Activated CD8-positive, alpha-beta T cell treated with anti-CD3 and anti-CD28 coated beads for 36 hours (primary cell): ENCODE results near the gene DCXR. TPM values are rescaled to one million over a fixed set of nuclear protein-coding genes. Genes with fewer than 3 reads are reported as not detected.
A peak's percentile ranks its signal among the peaks of the same experiment; 100 is the strongest.

Experiments used
- ATAC-seq: fragments of 200-7000 bp; cut with Tn5 transposase; one replicate; pipeline ENCODE4 v1.10.0; 2021; ENCODE audit warnings: mild to moderate bottlenecking, moderate library complexity
- CTCF ChIA-PET: fragments of 350-600 bp; sonication (Branson Sonifier 250); formaldehyde crosslinking; loops from one replicate; lab custom pipeline; 2021; ENCODE audit warnings: antibody characterized with exemption; lab: Charles Lee
- POLR2A ChIA-PET: fragments of 350-600 bp; sonication (Branson Sonifier 250); formaldehyde crosslinking; loops from one replicate; lab custom pipeline; 2021; ENCODE audit warnings: antibody characterized with exemption; lab: Charles Lee
- DNase-seq: peaks from one replicate; pipeline ENCODE4 v3.0.0-alpha.2; 2020
- H3K27ac Mint-ChIP-seq: one replicate; pipeline ENCODE4 v1.8.0; 2021; ENCODE audit warnings: mild to moderate bottlenecking, mixed read lengths
- H3K27me3 Mint-ChIP-seq: one replicate; pipeline ENCODE4 v1.8.0; 2021; ENCODE audit warnings: mixed read lengths
- H3K36me3 Mint-ChIP-seq: one replicate; pipeline ENCODE4 v1.8.0; 2021; ENCODE audit warnings: low read depth, mixed read lengths
- H3K4me1 Mint-ChIP-seq: one replicate; pipeline ENCODE4 v1.8.0; 2021; ENCODE audit warnings: low read depth, mixed read lengths
- H3K4me3 Mint-ChIP-seq: one replicate; pipeline ENCODE4 v1.8.0; 2021; ENCODE audit warnings: mild to moderate bottlenecking, moderate library complexity, mixed read lengths
- H3K9me3 Mint-ChIP-seq: one replicate; pipeline ENCODE4 v1.8.0; 2021; ENCODE audit warnings: mixed read lengths
- intact Hi-C: fragments of 100-400 bp; cut with micrococcal nuclease; formaldehyde crosslinking; loops from one replicate; pipeline ENCODE4 v1.10.0; 2022
- total RNA-seq, 2 experiments: library from RNA; stranded (reverse); gene quantifications; one replicate each; pipeline ENCODE4 v1.2.3, GENCODE V29; 2021
- TF ChIP-seq, protein P1 (sequence below): fragments of 200-600 bp; IDR thresholded peaks from one replicate; pipeline ENCODE4 v1.8.0; 2022; ENCODE audit warnings: antibody characterized with exemption, mild to moderate bottlenecking

DCXR gene
- total RNA-seq, 2 experiments from 2014 or later: 99.2 to 101 TPM

DNA sequence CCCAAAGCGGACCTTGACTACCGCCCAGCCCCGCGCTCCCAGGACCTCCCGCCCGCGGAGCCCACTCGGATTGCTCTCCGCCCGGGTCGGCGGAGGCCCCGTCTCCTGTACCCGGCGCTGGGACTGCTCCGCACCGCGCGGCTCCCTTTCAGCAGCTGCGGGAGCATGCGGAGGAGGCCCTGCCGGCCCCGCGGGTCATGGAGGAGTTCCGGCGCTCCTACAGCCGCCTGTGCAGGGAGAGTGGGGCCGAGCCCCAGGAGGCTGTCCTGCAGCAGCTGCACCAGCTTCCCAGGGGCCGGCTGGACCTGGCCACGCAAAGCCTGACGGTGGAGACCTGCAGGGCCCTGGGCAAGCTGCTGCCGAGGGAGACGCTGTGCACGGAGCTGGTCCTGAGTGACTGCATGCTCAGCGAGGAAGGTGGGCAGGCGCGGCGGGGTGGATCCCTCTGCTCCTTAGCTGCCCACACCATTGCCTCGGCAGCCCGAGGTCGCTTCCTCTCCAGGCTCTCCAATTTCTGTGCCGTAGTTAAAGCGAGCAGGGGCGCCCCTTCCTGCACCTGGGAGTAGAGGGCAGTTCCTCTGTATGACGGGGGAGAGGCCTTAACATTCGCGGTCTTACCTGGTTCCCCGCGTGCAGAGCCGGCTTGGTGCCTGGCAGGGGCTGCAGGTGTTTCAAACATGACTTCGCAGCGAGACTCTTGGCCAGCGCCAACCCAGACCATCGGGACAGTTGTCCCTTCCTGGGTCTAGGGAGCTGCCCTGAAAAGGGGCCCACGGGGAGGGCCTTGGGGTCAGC is 13.9 kb downstream of the DCXR start:
- Mint-ChIP-seq H3K27ac (no peak overlapping the region), H3K27me3 (no peaks in the 10 kb centered on the region), H3K4me3 (peak overlapping the region; percentile 89), H3K4me1 (peaks cover 12% of the 10 kb centered on the region), H3K36me3 (peaks cover 3% of the 10 kb centered on the region), H3K9me3 (no peaks in the 10 kb centered on the region)
- ATAC-seq (peak; percentile 0), DNase-seq (peak; percentile 48)
- intact Hi-C loops: loop anchor here (5.0 to 10.0 kb wide), 2 partner anchors 66 to 131 kb away; no protein-coding TSS in a partner anchor
- ChIA-PET CTCF (interaction anchor here (1.0 to 6.5 kb wide), 6 partner anchors 9 to 215 kb away, joined by 3 to 121 read pairs (median 4); partner anchors contain the start of genes DCXR, MAFG and NOTUM), POLR2A (interaction anchor here (0.6 to 1.2 kb wide), 3 partner anchors 12 to 388 kb away, joined by 4 read pairs; no protein-coding TSS in a partner anchor)
- TF ChIP-seq, protein P1, sequence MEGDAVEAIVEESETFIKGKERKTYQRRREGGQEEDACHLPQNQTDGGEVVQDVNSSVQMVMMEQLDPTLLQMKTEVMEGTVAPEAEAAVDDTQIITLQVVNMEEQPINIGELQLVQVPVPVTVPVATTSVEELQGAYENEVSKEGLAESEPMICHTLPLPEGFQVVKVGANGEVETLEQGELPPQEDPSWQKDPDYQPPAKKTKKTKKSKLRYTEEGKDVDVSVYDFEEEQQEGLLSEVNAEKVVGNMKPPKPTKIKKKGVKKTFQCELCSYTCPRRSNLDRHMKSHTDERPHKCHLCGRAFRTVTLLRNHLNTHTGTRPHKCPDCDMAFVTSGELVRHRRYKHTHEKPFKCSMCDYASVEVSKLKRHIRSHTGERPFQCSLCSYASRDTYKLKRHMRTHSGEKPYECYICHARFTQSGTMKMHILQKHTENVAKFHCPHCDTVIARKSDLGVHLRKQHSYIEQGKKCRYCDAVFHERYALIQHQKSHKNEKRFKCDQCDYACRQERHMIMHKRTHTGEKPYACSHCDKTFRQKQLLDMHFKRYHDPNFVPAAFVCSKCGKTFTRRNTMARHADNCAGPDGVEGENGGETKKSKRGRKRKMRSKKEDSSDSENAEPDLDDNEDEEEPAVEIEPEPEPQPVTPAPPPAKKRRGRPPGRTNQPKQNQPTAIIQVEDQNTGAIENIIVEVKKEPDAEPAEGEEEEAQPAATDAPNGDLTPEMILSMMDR: no peak

DNA sequence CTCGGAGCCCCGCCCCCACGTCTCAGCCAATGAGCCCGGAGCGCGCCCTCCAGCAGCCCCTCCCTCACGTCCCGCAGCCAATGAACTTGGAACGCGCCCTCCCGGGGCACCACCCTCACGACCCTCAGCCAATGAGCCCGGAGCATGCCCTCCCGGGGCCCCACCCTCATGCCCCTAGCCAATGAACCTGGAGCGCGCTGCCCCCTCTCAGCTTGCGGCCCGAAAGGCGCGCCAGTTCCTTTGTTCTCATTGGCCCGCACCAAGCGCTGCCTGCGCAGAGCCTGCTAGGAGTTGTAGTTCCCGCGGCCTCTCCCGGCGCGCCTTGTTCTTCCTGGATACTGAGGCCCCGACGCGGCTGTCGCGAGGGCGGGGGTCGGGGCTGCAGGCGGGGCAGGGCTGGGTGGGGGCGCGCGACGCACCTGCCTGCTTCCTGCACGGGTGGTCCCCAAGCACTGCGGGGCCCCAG is 14.5 kb downstream of the DCXR start, which contains the start of gene LRRC45:
Gene LRRC45 (plus strand): TSS at position 325 of the 466 bp plus-strand sequence. CDS start 339 bp downstream, outside the sequence.
- TF ChIP-seq, protein P1: no peak
- Mint-ChIP-seq H3K4me1 (peaks cover 12% of the 10 kb centered on the region), H3K4me3 (peak within 1 kb of the TSS; percentile 89), H3K27ac (peak within 1 kb of the TSS; percentile 34), H3K9me3 (no peaks in the 10 kb centered on the region), H3K36me3 (peaks cover 5% of the 10 kb centered on the region), H3K27me3 (no peaks in the 10 kb centered on the region)
- ChIA-PET POLR2A (interaction anchor here (0.6 to 1.3 kb wide), 6 partner anchors 7 to 427 kb away, joined by 3 to 4 read pairs (median 4); no protein-coding TSS in a partner anchor), CTCF (interaction anchor here (1.0 to 6.5 kb wide), 9 partner anchors 10 to 339 kb away, joined by 3 to 121 read pairs (median 3); partner anchors contain the start of genes ARL16, DCXR, HGS and MAFG)
- ATAC-seq: peak; percentile 96
- peak; percentile 100 for DNase-seq
- intact Hi-C loops: loop anchor here (5.0 to 10.0 kb wide), 2 partner anchors 66 to 132 kb away; no protein-coding TSS in a partner anchor

DNA sequence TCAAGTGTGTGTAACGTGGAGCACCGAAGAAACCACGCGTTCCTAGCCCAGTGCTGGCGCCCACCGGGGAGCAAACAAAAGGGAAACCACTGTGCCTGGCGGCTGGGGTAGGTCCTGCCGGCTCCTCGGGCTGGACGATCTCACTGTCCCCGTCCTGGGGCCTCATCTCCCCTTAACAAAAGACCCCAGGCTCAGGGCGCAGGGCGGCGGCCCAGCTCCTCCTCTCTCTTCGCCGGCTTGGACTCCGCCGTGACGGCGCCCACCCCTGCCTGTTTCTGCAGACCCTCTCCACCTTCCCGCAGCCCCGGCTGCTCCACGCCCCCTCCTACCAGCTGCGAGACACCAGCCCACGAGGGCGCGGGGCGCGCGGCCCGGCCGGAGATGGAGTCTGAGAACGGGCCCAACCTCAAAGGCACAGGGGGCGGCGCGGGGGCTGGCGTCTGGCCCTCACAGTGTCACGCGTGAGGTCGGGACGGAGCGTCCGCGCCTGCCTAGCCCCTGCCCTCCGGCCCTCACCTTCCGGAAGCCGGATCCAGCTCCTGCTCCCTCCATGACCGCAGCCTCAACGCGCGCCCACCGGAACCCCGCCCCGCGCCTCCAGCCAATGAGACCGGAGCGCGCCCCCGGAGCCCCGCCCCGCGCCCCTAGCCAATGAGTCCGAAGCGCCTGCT is 15.1 kb downstream of the DCXR start, which contains the start of gene CENPX:
Gene CENPX (minus strand): TSS at position 569 of the 671 bp plus-strand sequence. CDS start 17 bp downstream, at position 552.
- POLR2A ChIA-PET: interaction anchor here (0.6 to 1.3 kb wide), 5 partner anchors 8 to 427 kb away, joined by 3 to 4 read pairs (median 4); no protein-coding TSS in a partner anchor
- peak within 1 kb of the TSS; percentile 34 for H3K27ac Mint-ChIP-seq
- peaks cover 12% of the 10 kb centered on the region for H3K4me1 Mint-ChIP-seq
- H3K9me3 Mint-ChIP-seq: no peaks in the 10 kb centered on the region
- H3K36me3 Mint-ChIP-seq: peaks cover 5% of the 10 kb centered on the region
- peak within 1 kb of the TSS; percentile 89 for H3K4me3 Mint-ChIP-seq
- CTCF ChIA-PET: interaction anchor here (1.0 to 6.5 kb wide), 15 partner anchors 8 to 339 kb away, joined by 3 to 121 read pairs (median 6); partner anchors contain the start of genes ARL16, DCXR, HGS and MAFG
- no peak for ATAC-seq
- DNase-seq: no peak
- H3K27me3 Mint-ChIP-seq: no peaks in the 10 kb centered on the region
- intact Hi-C loops: loop anchor here (5.0 to 10.0 kb wide), 2 partner anchors 65 to 132 kb away; no protein-coding TSS in a partner anchor
- TF ChIP-seq, protein P1: no peak

- Mint-ChIP-seq H3K4me3 (peak overlapping the region; percentile 89), H3K4me1 (peaks cover 12% of the 10 kb centered on the region), H3K27me3 (no peaks in the 10 kb centered on the region), H3K9me3 (no peaks in the 10 kb centered on the region), H3K36me3 (peaks cover 5% of the 10 kb centered on the region), H3K27ac (peak overlapping the region; percentile 34)
- intact Hi-C loops: loop anchor here (5.0 to 10.0 kb wide), 2 partner anchors 65 to 133 kb away; no protein-coding TSS in a partner anchor
- ChIA-PET CTCF (interaction anchor here (0.7 to 6.5 kb wide), 19 partner anchors 8 to 338 kb away, joined by 3 to 121 read pairs (median 4); partner anchors contain the start of genes ARL16, DCXR, HGS and MAFG), POLR2A (interaction anchor here (0.6 to 2.2 kb wide), 7 partner anchors 9 to 428 kb away, joined by 3 to 9 read pairs (median 3); partner anchors contain the start of gene ASPSCR1)
- TF ChIP-seq, protein P1: no peak
- ATAC-seq (no peak), DNase-seq (no peak)
Observed at GRCh38 chr17:82021900-82022309, 15.6 kb downstream of the DCXR start.
